GM21825 (cell line): ENCODE data around the gene COL25A1.
"Not testable (repeated sequence)": the region's sequence is repeated elsewhere in the genome, so short reads cannot be mapped to it uniquely, and the experiment has no call there.

Source experiments
- ATAC-seq: cut with Tn5 transposase; IDR thresholded peaks from one replicate; pipeline ENCODE4 v1.9.1; 2021; ENCODE audit warnings: mild to moderate bottlenecking, moderate library complexity; ENCODE audit not compliant: unreplicated experiment

Gene COL25A1

DNA sequence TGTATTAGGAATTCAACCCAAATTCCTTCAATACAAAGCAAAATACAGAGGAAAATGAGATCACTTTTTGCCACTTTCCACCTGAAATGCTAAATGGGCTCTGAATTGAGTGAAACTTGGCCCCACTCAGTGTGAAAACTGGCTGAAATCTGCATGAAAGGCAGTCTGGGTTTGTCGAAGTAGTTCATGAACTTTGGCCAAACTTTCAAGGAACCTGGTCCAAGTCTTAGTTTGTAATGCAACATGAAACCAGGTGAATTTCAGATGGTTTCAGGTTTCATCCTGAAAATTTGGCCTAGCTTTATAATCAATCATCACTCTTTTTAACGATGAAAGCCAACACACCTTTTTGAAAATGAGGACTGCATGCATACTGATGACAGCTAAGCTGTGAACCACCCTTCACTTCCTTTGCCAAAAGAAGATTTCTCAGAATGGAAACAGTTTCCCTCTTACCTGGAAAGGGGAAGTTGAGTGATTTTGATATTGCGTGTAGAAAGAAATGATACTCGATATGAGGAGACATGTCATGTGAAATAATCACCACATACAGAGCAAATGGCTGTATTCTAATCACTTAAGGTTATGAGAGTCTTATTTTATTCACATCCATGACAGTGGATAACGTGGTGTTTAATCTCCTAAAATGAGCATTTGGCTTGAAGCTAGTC is 329.7 kb downstream of the COL25A1 start:
- ATAC-seq: no peak

DNA sequence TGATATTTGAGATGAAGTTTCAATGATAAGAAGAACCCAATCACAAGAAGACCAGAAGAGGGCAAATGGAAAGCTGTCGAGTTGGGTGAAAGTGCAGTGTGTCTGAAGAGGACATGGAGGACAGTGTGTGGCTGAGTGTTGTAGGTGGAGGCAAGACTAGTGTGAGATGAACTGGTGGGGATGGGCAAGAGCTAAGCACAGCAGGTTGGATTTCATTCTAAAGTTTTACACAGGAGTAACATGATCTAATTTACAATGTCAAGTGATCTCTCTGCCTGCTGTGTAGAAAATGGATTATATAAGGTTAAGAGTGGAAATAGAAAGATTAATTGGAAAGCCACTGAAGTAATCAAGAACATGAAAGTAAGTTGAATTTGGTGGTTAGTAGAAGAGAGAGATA is 331.0 kb downstream of the COL25A1 start:
- ATAC-seq: no peak

DNA sequence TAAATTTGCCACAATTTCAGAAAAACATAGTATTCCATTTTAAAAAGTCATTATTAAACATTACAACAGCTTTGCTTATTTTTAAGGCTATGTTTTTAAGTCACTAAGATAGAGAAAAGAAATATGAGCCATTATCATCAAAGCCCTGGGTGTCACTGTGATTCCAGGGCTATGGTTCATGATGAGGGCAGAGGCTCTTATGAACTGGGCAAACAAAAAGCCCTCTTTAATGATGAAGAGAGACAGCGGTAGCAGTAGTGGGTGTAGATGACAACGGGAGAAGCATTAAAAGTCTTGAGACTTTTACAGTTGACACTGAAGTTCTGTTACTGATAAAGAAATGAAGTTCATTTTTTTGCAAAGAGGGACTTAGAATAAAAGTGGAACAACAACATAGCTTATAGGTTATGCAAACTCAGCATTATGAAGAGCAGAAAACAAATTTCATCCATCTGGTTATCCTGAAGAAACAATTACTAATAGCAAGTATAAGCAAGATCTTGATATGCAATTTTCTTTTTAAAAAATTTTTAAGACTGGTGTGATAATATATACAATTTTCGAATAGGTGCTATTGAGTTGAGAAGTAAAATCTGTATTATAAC is 336.9 kb downstream of the COL25A1 start:
- no peak for ATAC-seq

DNA sequence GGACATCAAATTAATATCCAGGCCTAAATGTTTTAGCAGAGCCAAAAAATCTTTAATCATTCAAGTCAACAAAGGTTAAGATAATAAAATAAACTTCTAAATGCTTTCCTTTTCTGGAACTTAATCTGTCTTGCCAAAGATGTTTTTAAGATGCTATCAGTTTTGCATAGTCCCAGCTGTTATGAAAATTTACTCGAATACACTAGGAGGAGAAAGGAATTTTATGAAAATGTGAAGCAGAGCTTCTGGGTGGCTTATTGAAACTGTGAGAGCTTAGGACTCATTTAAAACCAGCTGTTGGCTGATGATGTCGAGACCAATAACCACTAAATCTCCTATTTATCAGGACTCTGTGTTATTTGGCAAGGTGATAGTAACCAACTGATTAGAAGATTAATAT is 337.4 kb downstream of the COL25A1 start:
- ATAC-seq: no peak

DNA sequence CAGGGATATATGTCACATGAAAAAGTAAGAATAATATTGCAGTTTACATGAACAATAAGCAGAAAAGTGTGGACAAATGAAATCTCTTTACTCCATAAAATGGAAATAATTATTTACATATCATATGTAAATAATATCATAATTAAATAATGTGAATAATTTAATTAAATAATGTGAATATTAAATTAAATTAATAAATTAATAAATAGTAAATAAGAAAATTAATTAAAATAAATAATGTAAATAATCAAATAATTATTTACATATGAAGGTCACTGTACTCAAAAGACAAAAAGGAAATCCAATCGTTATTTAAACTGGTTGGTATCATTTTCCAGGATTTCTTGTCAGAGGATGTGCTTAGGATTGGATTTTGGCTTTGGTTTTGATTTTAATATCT is 338.5 kb downstream of the COL25A1 start:
- ATAC-seq: no peak

DNA sequence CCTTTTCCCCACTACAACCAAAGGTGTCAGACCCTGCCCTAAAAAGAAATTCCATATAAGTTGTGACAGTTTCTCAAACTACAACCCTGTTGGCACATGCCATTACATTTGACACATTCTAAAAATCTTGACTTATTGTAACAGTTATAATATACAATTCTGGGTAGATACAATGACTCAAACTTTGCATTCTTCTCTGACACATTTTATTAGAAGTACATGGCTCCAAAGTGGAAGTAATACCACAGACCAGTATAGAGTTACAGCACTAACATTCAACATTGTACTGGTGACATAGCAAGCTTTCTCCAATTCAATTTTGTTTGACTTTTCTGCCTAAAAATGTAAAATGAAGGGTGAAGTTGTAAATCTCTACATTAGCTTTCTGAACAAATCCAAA is 343.0 kb downstream of the COL25A1 start:
- no peak for ATAC-seq

DNA sequence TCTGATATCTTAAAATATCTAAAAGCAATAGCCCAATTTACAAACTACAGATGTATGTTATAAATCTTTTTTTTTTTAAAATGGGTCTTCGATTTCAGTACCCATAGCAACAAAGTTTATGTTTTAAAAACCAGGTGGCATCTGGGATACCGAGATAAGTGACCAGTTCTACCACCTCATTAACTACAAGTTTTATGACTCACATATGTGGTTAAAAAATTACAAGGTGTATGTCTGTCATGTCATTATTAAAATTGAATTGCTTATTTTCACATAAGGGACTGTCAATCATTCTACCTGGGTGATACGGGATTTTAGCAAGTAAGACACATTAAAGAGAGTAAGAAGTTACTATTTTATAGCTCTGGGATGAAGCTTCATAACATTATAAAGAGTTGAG is 347.6 kb downstream of the COL25A1 start:
- ATAC-seq: no peak

DNA sequence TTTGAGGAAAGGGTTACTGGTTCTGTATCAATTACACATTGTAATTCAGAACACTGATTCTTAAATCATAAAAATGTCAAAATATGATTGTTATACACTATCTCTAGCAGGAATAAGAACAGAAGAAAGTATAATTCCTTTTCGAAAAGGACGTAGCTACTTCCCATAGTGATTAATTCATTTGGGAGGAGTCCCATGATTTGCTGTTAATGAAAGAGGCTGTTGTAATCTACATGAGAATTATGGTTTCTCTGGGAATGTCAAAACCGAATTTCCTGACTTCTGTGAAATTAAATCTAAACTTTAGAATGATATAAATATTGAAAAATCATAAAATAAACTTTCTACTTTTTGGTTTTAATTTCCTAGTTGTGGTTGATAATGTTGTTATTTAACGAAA is 348.5 kb downstream of the COL25A1 start:
- no peak for ATAC-seq

DNA sequence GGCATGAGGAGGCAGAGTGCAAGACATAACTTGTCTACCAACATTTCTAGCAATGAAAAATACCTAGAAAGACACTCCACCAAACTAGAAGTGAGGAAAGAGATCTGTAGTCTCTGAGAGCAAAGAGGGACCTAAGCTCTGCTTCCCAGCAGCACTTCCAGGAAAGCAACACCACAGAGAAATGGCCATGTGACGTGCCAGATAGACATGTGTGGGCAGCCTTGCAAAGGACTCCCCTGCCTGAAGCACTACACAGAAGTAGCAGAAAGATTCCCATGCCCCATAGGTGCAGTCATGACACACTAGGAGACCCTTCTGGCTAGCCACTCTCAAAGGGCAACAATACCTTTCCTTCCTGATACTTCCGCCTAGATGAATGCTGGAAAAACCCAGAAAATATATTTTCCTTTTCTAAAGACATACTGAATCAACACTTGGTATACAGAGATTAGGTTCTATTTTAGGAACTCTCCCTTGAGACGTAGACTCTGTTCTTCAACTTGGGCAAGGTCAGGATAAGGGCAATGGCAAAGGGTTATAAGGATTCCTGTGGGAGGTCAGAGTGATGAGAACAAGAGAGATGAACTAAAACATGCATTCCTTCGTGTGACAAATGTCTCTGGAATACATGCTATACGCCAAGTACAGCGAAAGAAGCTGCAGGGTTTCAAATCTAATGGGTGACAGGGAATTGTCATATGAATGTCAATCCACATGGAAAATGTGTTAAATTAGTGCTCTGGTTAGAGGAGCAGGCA is 352.1 kb downstream of the COL25A1 start:
- no peak for ATAC-seq

DNA sequence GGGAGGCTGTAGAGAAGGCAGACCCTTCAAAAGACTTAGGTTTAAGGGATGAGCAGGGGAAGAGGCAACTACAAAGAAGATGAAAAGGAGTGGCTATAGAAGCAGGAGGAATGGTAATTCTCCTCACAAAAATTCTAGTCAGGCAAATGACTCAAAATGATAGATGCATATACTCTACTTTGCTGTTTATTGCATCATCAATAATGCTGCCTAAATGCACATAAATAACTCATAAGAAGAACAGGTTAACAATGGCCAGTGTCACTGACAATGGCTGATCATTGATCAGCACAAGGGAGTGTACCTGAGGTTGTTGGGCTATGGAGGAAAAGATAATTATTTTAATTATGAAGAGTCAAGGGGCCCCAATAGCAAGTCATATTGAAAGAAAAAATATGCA is 354.9 kb downstream of the COL25A1 start:
- ATAC-seq: no peak

DNA sequence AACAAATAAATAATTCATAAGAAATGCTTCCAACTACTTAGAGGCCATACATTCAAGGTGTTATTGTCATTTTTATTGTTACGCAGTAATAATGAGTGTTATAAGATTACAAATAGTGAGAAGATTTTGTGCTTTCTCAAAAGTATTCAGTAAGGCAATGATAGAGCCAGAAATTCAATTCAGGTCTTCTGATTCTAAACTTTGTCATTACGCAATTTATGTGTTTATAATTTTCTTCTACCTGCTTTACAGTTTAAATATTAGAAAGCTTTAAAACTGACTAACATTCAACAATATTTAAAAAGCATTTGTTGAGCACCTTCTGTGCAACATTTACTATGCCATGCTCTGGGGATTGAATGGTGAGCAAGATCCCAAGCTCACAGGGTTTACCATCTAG is 356.2 kb downstream of the COL25A1 start:
- no peak for ATAC-seq

DNA sequence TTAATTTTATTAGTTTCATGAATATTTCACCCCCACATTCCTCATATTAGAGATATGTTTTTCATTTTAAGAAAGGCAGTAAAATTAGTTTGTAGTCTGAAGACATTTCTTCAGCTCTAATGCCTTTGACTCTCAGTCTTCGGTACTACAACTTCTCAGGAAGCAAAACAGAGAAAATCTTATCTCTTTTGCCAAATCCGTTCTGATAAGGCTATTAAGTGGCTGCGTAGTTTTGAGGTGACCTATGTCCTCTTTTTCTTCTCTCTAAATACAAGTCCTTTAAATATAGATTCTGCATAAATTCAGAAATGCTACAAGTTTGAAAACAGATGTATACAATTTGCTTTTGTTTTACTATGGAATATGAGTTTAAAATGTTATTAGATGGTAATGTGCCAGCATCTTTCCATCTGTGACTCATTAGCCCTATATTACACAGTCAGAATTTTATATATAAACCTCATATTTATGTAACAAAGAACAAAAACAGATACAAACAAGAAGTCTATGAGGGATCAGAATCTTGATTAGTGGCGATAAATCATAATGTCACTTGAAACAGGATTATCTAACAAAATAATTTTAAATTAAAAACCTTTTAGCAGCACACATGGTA is 358.4 kb downstream of the COL25A1 start:
- ATAC-seq: no peak

DNA sequence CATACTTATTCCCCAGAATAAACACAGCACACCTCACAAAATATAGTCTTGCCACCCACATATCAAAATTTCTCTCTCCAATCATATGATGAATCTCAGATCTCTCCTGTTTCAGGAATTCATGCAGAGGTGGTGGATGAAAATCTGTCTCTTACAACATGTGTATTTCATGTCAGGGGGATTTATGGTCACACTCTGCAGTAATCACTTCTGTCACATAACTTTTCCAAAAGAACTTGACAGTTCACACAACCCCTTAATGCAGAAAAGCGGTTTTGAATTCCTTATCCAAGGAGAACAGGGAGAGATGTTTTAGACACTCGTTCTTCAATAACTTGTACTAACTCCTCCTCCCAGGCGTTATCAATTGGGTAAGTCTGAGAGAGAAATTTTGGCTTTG is 359.1 kb downstream of the COL25A1 start:
- no peak for ATAC-seq

DNA sequence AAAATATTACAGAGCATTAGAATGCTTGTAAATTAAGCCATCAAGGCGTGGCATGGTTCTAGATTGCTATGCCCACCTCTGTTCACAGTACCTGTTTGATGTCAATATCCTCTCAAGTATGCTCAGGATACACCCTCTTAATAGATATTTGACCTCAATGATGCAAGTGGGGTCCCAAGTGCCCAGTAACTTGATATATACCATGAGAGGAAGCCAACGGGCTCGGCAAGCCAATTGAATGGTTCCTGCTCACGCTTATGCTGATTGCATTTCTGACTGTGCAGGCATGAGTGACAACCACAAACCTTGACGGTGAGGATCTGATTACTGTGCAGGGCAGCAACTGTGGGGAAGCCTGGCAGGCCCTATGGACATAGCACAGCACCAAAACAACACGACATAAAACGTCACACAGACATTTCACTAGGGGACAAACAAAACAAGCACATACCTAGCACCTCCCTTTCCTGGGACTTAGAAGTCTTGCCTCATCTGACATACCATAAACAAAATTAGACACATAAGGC is 360.5 kb downstream of the COL25A1 start:
- no peak for ATAC-seq

DNA sequence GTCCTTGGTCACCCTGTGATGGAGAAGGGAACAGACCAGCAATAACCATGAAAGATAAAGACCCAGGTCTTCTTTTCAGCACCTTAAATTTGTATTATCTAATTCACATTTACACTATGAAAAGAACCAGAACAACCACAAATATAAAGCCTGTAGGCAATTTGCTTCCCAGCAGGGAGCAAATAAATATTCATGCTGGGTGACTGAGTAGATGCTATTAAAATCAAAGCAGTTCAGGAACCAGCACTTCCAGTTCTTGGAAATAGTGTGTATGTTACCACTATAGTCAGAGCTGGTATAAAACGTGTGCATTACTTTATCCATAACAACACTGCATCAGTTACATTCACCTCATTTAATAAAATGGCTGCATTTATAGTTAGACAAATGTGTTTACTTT is 361.8 kb downstream of the COL25A1 start:
- ATAC-seq: no peak

DNA sequence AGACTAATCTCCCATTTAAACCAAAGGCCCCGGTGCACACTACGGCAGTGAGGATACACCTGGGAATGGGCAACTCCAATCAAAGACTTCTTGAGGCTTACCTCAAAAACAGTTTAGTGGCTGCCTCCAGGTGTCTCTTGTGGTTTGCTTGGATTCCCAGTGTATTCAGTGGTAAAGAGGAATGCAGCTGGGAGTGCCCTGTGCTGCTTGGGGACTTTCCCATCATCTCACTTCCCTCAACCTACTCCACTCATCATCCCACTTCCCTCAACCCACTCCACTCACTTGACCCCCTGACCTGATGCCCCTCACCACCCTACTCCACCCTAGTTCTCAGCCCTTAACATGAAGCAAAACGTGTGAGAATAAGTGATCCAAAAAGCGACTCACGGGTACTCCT is 362.3 kb downstream of the COL25A1 start:
- ATAC-seq: no peak

DNA sequence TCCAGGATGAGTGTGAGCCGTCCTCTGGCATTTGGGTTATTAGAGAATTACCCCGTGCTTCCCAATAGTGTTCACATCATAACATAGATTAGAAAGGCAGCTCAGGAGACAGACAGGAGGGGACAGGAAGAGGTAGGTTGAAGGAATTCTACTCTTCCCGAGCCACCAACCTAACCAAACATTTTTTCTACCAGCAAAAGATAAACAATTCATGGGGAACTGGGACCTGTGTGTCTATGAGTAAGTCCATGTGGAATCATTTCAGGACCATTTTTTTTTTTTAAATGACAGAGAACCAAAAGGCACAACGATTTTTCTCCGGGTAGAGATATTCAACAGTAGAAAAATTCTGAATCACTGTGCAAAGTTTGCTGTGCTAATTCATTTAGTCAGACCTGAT is 365.4 kb downstream of the COL25A1 start:
- no peak for ATAC-seq

DNA sequence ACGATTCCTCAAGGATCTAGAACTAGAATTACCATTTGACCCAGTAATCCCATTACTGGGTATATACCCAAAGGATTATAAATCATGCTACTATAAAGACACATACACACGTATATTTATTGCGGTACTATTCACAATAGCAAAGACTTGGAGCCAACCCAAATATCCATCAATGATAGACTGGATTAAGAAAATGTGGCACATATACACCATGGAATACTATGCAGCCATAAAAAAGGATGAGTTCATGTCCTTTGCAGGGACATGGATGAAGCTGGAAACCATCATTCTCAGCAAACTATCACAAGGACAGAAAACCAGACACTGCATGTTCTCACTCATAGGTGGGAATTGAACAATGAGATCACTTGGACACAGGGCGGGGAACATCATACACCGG is 368.5 kb downstream of the COL25A1 start:
- not testable (repeated sequence) for ATAC-seq

DNA sequence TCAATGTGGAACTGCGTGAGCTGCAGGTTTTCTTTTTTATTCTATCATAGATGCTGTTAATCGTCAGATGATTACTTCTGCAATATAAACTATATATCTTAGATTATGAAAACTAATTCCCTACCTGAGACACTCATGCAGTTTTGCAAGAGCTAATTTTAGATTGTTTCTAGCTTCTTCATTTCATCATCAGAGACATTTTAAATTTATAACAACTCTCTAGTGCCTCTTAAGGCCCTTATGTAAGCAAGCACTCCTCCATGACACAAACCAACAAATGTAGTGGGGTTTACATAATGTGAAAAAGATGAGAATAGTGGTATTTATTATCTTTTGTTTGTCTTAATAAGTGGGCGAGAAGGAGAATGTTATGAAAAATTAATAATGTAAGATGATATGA is 369.4 kb downstream of the COL25A1 start:
- ATAC-seq: no peak

DNA sequence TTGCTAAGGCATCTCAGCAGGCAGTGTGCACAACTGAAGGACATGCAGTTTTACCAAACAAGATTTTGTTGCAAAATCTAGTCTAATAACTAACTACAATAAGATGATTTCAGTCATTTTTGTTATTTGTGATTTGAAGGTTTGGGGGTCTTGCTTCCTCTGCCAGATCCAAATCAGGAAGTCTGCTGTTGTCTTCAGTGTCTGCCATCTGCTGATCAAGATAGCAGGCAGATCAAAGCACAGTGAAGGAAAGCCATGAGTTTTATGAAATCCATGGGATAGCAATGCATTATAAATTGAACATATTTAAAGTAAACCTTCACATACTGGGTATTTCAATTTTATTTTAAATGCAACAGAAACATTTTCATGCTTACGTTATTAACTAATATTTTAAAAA is 370.5 kb downstream of the COL25A1 start:
- no peak for ATAC-seq

DNA sequence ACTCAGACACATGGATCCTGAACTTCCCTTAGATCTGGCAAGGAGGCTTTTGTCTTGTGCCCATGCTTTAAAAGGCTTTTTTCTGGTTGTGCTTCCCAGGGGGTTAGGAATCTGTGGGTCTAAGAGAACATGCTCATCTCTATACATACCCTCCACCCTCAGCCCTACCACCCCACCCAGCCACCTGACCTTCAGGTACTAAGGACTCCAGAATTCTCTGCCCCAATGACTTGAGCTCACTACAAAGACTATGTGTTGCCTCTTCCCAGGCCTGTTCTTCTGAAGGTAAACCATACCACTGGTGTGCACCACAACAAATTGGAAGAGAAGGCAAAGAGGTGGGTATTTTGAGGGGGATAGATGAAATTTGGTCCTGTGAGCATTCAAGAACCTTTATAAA is 372.3 kb downstream of the COL25A1 start:
- ATAC-seq: no peak

DNA sequence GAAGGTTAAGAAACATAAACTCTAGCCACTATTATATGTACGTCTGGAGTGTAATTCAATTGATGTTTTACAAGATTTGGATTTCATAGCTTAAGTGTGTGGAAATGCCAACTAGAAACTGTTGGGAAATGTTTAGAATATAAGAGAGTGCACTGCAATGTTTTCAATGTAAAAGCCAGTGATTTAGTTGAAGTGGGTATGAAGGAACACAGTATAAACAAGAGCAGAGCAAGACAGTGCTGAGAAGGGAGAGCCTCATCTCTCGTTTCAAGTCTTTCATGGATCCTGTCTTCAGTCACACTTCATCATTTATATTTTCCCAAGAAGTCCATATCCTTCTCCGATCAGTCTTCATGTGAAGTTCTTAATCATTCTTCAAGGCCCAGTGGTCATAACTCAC is 375.7 kb downstream of the COL25A1 start:
- ATAC-seq: no peak
